Right lobe of liver (tissue), 6 donors: Measurements from ENCODE around the gene CADPS. TPM values are rescaled to one million over a fixed set of nuclear protein-coding genes. Genes with fewer than 3 reads are reported as not detected.

Source experiments
- ATAC-seq, 4 donors: fragments of 200-7000 bp; cut with Tn5 transposase; one replicate each; pipeline ENCODE4 v1.9.1; 2020; ENCODE audit warnings: mild to moderate bottlenecking in 4 of 4, moderate library complexity in 4 of 4
- DNase-seq, 3 donors: peaks; one replicate each; pipeline ENCODE4 v3.0.0-alpha.2; 2020
- H3K27ac ChIP-seq, 3 donors: fragments of 200-600 bp; one replicate each; pipeline ENCODE4 v1.8.0; 2022
- H3K27me3 ChIP-seq, 2 donors: fragments of 200-600 bp; one replicate each; pipeline ENCODE4 v1.8.0; 2022
- H3K36me3 ChIP-seq, 4 donors: fragments of 200-600 bp; sonication (generic) in 1 of 4; one replicate each; pipeline versions ENCODE4 v1.5.1 to v1.8.0; 2017 to 2022; ENCODE audit warnings: control low read depth in 1 of 4
- H3K4me1 ChIP-seq, 4 donors: fragments of 200-600 bp; sonication (generic) in 1 of 4; one replicate each; pipeline versions ENCODE4 v1.5.1 to v1.8.0; 2017 to 2022; ENCODE audit warnings: control low read depth in 1 of 4
- H3K4me3 ChIP-seq, 3 donors: fragments of 200-600 bp; one replicate each; pipeline ENCODE4 v1.8.0; 2022
- H3K9me3 ChIP-seq, 4 donors: fragments of 200-600 bp; sonication (generic) in 1 of 4; one replicate each; pipeline versions ENCODE4 v1.5.1 to v1.8.0; 2017 to 2022; ENCODE audit warnings: control low read depth in 1 of 4
- CTCF ChIP-seq, 4 donors: fragments of 200-600 bp in 3 of 4; fragments of 450-650 bp in 1 of 4; IDR thresholded peaks; one replicate each; pipeline versions ENCODE4 v1.5.1 to v1.8.0; 2016 to 2022; ENCODE audit warnings: antibody characterized with exemption in 4 of 4, mild to moderate bottlenecking in 2 of 4
- POLR2A ChIP-seq: fragments of 450-650 bp; IDR thresholded peaks from one replicate; pipeline ENCODE4 v1.6.1; 2017; ENCODE audit warnings: antibody characterized with exemption, mild to moderate bottlenecking
- WGBS: methylation state at CpG from one replicate; pipeline ENCODE4 v1.1.6; 2018; ENCODE audit warnings: low coverage, low lambda C conversion rate; ENCODE audit not compliant: insufficient coverage; ENCODE audit errors: missing lambda C conversion rate; 5-methylcytosine and 5-hydroxymethylcytosine counted together
- intact Hi-C, 2 donors: fragments of 100-400 bp; cut with DNase I; formaldehyde crosslinking; loops; one replicate each; pipeline versions ENCODE4 v1.11.2 to v1.14.1; 2022
- total RNA-seq, 6 experiments: library from RNA; depleted of rRNA in 2 of 6; stranded (reverse); fragments of >200 nt in 2 of 6; fragmentation: NEBNext Ultra II Directional in 3 of 6; extraction: Animal tissue kit (Norgen Biotek cat#: 25700) in 3 of 6; gene quantifications; one replicate each; pipeline versions ENCODE4 v1.1.0 to v1.2.4, GENCODE V29; 2016 to 2023
- donor health status: DM: no; HTN: yes; CAD: no.
- donor health status: DM: no; HTN: no; CAD: no.
- donor health status: DM: no; HTN: no; CAD: no.
- donor health status: DM: no; HTN: yes; CAD: no.
- donor health status: DM: no; HTN: yes; CAD: no.

The CADPS gene
- total RNA-seq, 6 experiments from 2014 or later: 0.06 to 0.98 TPM; not detected in 4

GRCh38 chr3:62824965-62825592 lies 50.1 kb downstream of the CADPS start:
- DNase-seq: no peak
- intact Hi-C loops: no loop called here
- no peak for TF ChIP-seq CTCF (IDR thresholded peaks at IDR 0.05)
- TF ChIP-seq POLR2A: no peak
- no peaks in the 10 kb centered on the region for H3K27me3 ChIP-seq
- no peaks in the 10 kb centered on the region for H3K4me1 ChIP-seq
- no peak overlapping the region for H3K27ac ChIP-seq
- no peaks in the 10 kb centered on the region for H3K36me3 ChIP-seq
- no peaks in the 10 kb centered on the region for H3K9me3 ChIP-seq
- WGBS: 72% methylated on average over 3 of the region's 6 CpGs
- H3K4me3 ChIP-seq: no peak overlapping the region
- ATAC-seq: no peak

- DNase-seq (no peak), ATAC-seq (no peak)
- no peaks in the 10 kb centered on the region for H3K9me3 ChIP-seq
- intact Hi-C loops: no loop called here
- 68% methylated on average over 6 of the region's 6 CpGs for WGBS
- H3K27ac ChIP-seq: no peak overlapping the region
- no peaks in the 10 kb centered on the region for H3K4me1 ChIP-seq
- H3K27me3 ChIP-seq: no peaks in the 10 kb centered on the region
- TF ChIP-seq POLR2A (no peak), CTCF (IDR thresholded peaks at IDR 0.05) (no peak)
- no peak overlapping the region for H3K4me3 ChIP-seq
- no peaks in the 10 kb centered on the region for H3K36me3 ChIP-seq
Measured at GRCh38 chr3:62823461-62824050, 51.7 kb downstream of the CADPS start.

- no peak for TF ChIP-seq CTCF (IDR thresholded peaks at IDR 0.05)
- TF ChIP-seq POLR2A: no peak
- Histone ChIP-seq H3K36me3 (no peaks in the 10 kb centered on the region), H3K27ac (no peak overlapping the region), H3K9me3 (no peaks in the 10 kb centered on the region), H3K4me3 (no peak overlapping the region), H3K4me1 (no peaks in the 10 kb centered on the region), H3K27me3 (no peaks in the 10 kb centered on the region)
- intact Hi-C loops: no loop called here
- 88% methylated on average over 1 of the region's 1 CpG for WGBS
- ATAC-seq (no peak), DNase-seq (no peak)
Measured at GRCh38 chr3:62822905-62823304, 52.3 kb downstream of the CADPS start.

- TF ChIP-seq POLR2A (no peak), CTCF (IDR thresholded peaks at IDR 0.05) (no peak)
- 55% methylated on average over 5 of the region's 5 CpGs for WGBS
- ATAC-seq: no peak
- no peak for DNase-seq
- intact Hi-C loops: no loop called here
- Histone ChIP-seq H3K4me3 (no peak overlapping the region), H3K27me3 (no peaks in the 10 kb centered on the region), H3K36me3 (no peaks in the 10 kb centered on the region), H3K4me1 (no peaks in the 10 kb centered on the region), H3K27ac (no peak overlapping the region), H3K9me3 (no peaks in the 10 kb centered on the region)
Measured at GRCh38 chr3:62818347-62818746, 56.9 kb downstream of the CADPS start.
